ENCODE measurements around the gene HSF4.

HSF4 gene

DNA sequence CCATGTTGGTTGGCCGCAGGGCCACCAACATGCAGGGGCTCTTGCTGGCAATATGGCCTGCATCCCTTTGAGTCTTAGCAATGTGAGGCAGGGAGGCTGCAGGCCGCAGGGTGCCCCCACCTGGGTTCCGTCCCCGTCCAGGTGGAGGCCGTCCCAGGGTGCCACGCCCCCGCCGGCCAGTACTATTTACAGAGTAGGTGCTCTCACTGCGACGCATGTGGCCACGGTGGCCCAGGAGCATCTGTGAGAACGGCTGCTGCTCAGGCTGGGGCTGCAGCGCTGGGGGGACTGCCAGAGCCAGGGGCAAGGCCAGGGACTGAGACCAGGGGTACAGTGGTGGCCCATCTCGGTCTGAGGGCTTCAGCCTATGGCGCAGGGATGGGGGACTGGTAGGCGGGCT is 15.6 kb downstream of the HSF4 start:
- peaks cover 5% of the 10 kb centered on the region for H3K4me1 ChIP-seq (ENCODE audit: insufficient read depth, poor library complexity, severe bottlenecking)
- peaks cover 6% of the 10 kb centered on the region for H3K36me3 ChIP-seq (ENCODE audit: low read depth)
- H3K27ac ChIP-seq (ENCODE audit: poor library complexity, severe bottlenecking) = no peak overlapping the region
- DNase-seq (ENCODE audit: low spot score) (no peak), ATAC-seq (ENCODE audit: low read depth) (no peak)
- H3K9me3 ChIP-seq (ENCODE audit: severe bottlenecking) = no peaks in the 10 kb centered on the region
- H3K27me3 ChIP-seq (ENCODE audit: insufficient read depth, poor library complexity, severe bottlenecking) = no peaks in the 10 kb centered on the region
- no peak for TF ChIP-seq CTCF (IDR thresholded peaks at IDR 0.05; ENCODE audit: poor library complexity, severe bottlenecking)
- H3K4me3 ChIP-seq (ENCODE audit: severe bottlenecking) = no peak overlapping the region

- H3K9me3 ChIP-seq (ENCODE audit: severe bottlenecking) = no peaks in the 10 kb centered on the region
- no peaks in the 10 kb centered on the region for H3K27me3 ChIP-seq (ENCODE audit: insufficient read depth, poor library complexity, severe bottlenecking)
- peaks cover 5% of the 10 kb centered on the region for H3K4me1 ChIP-seq (ENCODE audit: insufficient read depth, poor library complexity, severe bottlenecking)
- TF ChIP-seq CTCF (IDR thresholded peaks at IDR 0.05; ENCODE audit: poor library complexity, severe bottlenecking) = no peak
- ATAC-seq (ENCODE audit: low read depth) (no peak), DNase-seq (ENCODE audit: low spot score) (no peak)
- H3K36me3 ChIP-seq (ENCODE audit: low read depth) = no peaks in the 10 kb centered on the region
- H3K4me3 ChIP-seq (ENCODE audit: severe bottlenecking) = no peak overlapping the region
- H3K27ac ChIP-seq (ENCODE audit: poor library complexity, severe bottlenecking) = peak overlapping the region; percentile 66
Observed at GRCh38 chr16:67181346-67181745, 16.8 kb downstream of the HSF4 start.

DNA sequence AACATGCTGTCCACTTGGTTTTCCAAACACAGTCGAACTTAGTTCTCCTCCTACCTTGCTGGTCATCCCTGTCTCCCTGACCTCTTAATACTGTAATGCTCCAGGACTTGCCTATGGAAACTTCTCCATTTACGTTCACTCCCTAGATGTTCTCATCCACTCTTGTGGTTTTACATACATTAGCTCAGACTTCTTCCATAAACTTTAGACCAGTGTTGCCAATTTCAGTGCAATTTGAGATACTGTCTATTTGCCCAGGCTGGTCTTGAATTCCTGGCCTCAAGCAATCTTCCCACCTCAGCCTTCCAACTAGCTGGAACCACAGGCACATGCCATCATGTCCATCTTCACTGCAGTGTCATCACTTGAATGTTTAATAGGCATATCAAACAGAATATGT is 17.7 kb downstream of the HSF4 start:
- H3K36me3 ChIP-seq (ENCODE audit: low read depth) = no peaks in the 10 kb centered on the region
- no peaks in the 10 kb centered on the region for H3K9me3 ChIP-seq (ENCODE audit: severe bottlenecking)
- no peaks in the 10 kb centered on the region for H3K27me3 ChIP-seq (ENCODE audit: insufficient read depth, poor library complexity, severe bottlenecking)
- DNase-seq (ENCODE audit: low spot score) (no peak), ATAC-seq (ENCODE audit: low read depth) (no peak)
- no peak overlapping the region for H3K4me3 ChIP-seq (ENCODE audit: severe bottlenecking)
- TF ChIP-seq CTCF (IDR thresholded peaks at IDR 0.05; ENCODE audit: poor library complexity, severe bottlenecking) = no peak
- H3K27ac ChIP-seq (ENCODE audit: poor library complexity, severe bottlenecking) = peak overlapping the region; percentile 66
- peaks cover 5% of the 10 kb centered on the region for H3K4me1 ChIP-seq (ENCODE audit: insufficient read depth, poor library complexity, severe bottlenecking)

- H3K4me1 ChIP-seq (ENCODE audit: insufficient read depth, poor library complexity, severe bottlenecking) = peaks cover 5% of the 10 kb centered on the region
- no peak for TF ChIP-seq CTCF (IDR thresholded peaks at IDR 0.05; ENCODE audit: poor library complexity, severe bottlenecking)
- H3K27me3 ChIP-seq (ENCODE audit: insufficient read depth, poor library complexity, severe bottlenecking) = no peaks in the 10 kb centered on the region
- H3K4me3 ChIP-seq (ENCODE audit: severe bottlenecking) = peak overlapping the region; percentile 89
- H3K36me3 ChIP-seq (ENCODE audit: low read depth) = no peaks in the 10 kb centered on the region
- ATAC-seq (ENCODE audit: low read depth) (no peak), DNase-seq (ENCODE audit: low spot score) (no peak)
- H3K9me3 ChIP-seq (ENCODE audit: severe bottlenecking) = no peaks in the 10 kb centered on the region
- H3K27ac ChIP-seq (ENCODE audit: poor library complexity, severe bottlenecking) = peak overlapping the region; percentile 66
Observed at GRCh38 chr16:67183284-67183626, 18.7 kb downstream of the HSF4 start.

GRCh38 chr16:67183627-67184452 is 19.3 kb downstream of the HSF4 start, which contains the start of gene MATCAP1:
Gene MATCAP1 (minus strand): TSS chr16:67183963. CDS start chr16:67180610, 3,353 bp downstream.
- Histone ChIP-seq H3K27me3 (ENCODE audit: insufficient read depth, poor library complexity, severe bottlenecking) (no peaks in the 10 kb centered on the region), H3K4me1 (ENCODE audit: insufficient read depth, poor library complexity, severe bottlenecking) (peaks cover 5% of the 10 kb centered on the region), H3K9me3 (ENCODE audit: severe bottlenecking) (no peaks in the 10 kb centered on the region), H3K36me3 (ENCODE audit: low read depth) (no peaks in the 10 kb centered on the region), H3K4me3 (ENCODE audit: severe bottlenecking) (peak within 1 kb of the TSS; percentile 89), H3K27ac (ENCODE audit: poor library complexity, severe bottlenecking) (peak within 1 kb of the TSS; percentile 66)
- TF ChIP-seq CTCF (IDR thresholded peaks at IDR 0.05; ENCODE audit: poor library complexity, severe bottlenecking) = no peak
- DNase-seq (ENCODE audit: low spot score) = peak; percentile 98
- peak; percentile 79 for ATAC-seq (ENCODE audit: low read depth)
